Lower leg skin (tissue), 3 donors: ENCODE results near the gene SYNGR3.

ENCODE experiments used
- CTCF ChIP-seq, 3 donors: fragments of 450-650 bp; IDR thresholded peaks; one replicate each; pipeline ENCODE4 v1.5.1; 2016; ENCODE audit warnings: antibody characterized with exemption in 3 of 3, mild to moderate bottlenecking in 3 of 3, moderate library complexity in 2 of 3
- POLR2A ChIP-seq, 2 donors: fragments of 450-650 bp; IDR thresholded peaks; one replicate each; pipeline ENCODE4 v1.6.1; 2016 to 2017; ENCODE audit warnings: antibody characterized with exemption in 2 of 2, mild to moderate bottlenecking in 1 of 2, moderate library complexity in 1 of 2

- TF ChIP-seq CTCF (IDR thresholded peaks at IDR 0.05) = no peak
- TF ChIP-seq POLR2A (IDR thresholded peaks at IDR 0.05) = no peak
Observed at GRCh38 chr16:2040787-2041522, 51.2 kb downstream of the SYNGR3 start.
